GM19099 (cell line): ENCODE measurements around the gene RRM2.

Experiments
- POLR2A ChIP-seq: IDR thresholded peaks from 3 replicates; pipeline ENCODE4 v1.6.1; 2011; ENCODE audit warnings: low read depth; ENCODE audit not compliant: insufficient read length; ENCODE audit errors: extremely low read depth

The RRM2 gene

GRCh38 chr2:10122500-10123280 is at the start of gene RRM2:
TSS of gene RRM2 (plus strand) at chr2:10122739. CDS start at chr2:10122799, 60 bp downstream.
- peak; percentile 99 for TF ChIP-seq POLR2A

DNA sequence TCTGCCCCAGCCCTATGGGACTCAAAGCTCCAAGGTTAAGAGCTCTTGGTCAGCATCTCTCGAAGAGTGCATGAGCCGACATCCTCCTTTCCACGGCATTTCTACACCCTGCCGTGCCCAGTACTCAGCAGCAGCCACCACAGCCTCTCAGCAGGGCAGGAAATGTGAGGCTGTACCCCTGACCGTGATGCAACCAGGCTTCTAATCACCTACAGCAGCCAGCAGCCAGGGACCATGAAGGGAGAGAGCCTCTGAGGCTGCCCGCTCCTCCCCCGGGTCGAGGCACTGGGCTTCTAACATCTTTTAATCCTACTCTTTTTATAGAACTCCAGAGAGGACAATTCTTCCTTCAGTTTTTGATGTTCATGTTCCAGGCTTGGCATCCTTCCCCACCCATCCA is 48.8 kb upstream of the RRM2 start:
- no peak for TF ChIP-seq POLR2A

DNA sequence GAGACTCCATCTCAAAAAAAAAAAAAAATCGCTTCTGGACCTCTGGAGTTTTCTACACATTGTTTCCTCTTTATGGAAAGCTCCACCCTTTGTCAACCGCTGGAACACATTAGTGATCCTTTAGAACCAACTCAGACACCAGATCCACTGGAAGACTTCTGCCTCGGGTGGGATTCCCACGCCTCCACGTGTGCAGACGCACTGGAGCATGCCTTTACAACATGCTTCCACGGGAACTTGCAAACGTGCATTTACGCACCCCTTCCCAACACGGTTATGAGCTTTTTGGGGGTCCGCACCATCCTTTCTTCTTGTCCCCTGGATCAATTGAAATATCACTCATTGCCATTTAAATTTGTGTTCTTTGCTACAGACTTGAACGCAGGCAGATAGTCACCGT is 47.4 kb upstream of the RRM2 start:
- no peak for TF ChIP-seq POLR2A

GRCh38 chr2:10075571-10076209 is 46.8 kb upstream of the RRM2 start:
- TF ChIP-seq POLR2A: no peak

DNA sequence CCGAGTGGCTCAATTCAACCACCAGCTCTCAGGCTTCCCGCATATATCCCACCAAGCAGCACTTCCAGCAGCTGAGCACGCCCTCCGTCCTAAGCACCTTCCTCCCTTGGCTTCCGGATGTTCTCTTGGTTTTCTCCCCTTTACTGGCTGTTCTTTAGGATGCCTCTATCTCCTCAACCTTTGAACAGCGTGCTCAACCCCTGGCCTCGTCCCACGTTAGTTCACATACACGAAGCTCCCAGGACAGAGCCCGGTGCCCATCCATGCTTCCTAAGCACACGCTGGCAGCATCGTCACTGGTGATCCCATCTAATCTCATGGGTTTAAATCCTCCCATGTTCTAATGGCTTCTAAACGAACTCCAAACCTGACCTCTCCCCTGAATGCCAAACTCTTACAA is 46.0 kb upstream of the RRM2 start:
- TF ChIP-seq POLR2A: no peak

DNA sequence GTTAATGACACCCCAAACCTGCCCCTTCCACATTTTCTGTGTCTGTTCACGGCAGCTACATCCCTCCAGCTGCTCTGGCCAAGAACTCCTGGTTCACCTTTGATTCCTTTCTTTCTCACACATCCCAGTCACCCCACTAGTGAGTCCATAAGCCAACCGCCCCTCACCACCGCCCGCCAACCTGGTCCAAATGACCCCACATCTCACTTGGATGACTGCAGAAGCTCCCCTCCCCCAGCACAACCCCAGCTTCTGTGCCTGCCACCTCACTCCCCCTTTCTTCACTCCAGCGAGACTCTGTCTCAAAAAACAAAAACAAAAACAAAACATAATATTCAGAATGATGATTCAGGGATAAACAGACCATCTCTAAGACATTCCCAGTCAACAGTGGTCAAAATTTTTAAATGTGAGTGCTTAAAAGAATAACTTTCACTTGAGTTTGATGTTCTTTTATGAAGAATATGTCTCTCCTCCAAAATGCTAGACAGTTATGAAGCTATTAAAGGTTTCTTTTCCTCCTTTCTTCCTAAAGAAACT is 45.5 kb upstream of the RRM2 start:
- no peak for TF ChIP-seq POLR2A

DNA sequence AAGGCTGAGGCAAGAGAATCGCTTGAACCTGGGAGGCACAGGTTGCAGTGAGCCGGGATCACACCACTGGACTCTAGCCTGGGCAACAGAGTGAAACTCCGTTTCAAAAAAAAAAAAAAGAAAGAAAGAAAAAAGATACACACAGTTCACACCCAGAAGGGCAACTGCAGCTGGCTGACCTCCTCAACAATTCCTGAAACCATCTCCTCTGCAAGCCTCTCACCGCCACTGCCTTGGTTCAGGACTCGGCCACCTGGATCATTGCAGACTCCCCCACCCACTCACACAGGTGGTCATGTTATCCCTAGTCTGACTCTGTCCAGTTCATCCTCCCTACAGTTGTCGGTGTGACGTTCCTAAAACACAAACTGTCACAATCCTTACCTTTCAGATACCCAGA is 44.5 kb upstream of the RRM2 start:
- no peak for TF ChIP-seq POLR2A

- TF ChIP-seq POLR2A: no peak
These were observed 43.8 kb upstream of the RRM2 start for GRCh38 chr2:10078704-10079265.

DNA sequence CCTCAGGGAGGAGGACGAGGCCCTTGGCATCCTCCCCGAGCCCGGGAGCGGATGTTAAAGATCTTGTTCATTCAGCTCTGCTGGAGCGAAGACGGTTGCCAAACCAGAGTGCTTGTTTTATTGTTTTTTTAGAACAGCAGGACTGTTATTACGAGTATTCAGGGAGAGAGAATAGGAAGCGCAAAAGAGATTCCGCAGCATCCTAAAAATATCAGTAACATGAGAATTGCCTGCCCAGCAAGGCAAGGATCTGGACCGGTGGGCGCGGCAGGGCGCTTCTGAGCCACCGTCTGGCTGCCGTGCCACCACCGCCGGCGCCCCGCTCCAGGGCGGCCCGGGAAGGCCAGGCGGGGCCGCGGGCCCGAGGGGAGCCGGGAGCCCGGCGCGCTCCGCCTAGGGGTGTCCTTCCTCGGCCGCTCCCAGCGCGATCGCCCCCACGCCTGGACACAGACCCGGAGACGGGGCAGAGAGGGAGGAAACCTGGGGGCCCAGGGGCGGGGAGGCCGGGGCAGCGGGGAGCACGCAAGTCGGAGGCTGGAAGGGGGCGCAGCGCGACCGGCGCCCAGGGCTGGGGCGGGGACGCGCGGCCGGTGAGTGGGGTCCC is 43.2 kb upstream of the RRM2 start:
- no peak for TF ChIP-seq POLR2A

GRCh38 chr2:10079870-10080535 is 42.5 kb upstream of the RRM2 start, which contains the start of gene CYS1:
TSS of gene CYS1 (minus strand) at chr2:10080411. CDS start at chr2:10080223, 188 bp downstream.
- TF ChIP-seq POLR2A: peak; percentile 45

DNA sequence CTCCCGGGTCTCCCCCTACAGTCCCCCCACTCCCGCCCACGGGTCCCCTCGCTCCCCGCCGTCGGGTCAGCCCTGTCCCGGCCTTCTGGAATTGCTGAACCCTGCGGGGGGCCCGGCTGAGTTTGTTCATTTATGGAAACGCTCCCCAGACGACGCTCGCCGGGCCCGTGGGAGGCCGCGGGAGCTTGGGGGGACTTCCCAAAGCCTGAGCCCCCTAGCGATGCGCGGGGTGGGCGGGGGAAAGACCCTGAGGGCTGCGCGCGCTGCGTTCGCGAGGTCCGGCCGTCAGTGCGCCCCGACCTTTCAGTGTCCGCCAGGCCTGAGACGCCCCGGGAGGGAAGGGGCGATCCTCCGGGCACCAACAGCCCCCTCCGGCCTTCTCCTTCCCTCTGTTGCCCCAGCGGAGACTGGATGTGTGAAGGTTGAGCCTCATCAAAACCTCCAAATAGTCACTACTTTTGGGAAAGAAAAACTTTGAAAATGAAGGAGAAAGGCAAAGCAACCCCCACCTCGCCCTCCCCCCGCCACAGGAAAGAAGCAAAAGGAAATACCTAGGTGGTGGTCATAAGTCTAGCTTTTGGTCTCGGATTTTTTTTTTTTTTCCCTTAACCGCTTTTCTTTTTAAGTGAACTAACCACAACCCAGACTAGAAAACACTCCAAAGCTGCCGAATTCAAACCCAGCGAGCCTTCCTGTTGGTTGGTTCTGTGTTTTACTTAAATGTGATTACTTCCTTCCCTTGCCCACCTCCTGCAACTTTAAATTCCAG is 41.8 kb upstream of the RRM2 start:
- peak; percentile 61 for TF ChIP-seq POLR2A

GRCh38 chr2:10083046-10083445 is 39.5 kb upstream of the RRM2 start:
- no peak for TF ChIP-seq POLR2A

DNA sequence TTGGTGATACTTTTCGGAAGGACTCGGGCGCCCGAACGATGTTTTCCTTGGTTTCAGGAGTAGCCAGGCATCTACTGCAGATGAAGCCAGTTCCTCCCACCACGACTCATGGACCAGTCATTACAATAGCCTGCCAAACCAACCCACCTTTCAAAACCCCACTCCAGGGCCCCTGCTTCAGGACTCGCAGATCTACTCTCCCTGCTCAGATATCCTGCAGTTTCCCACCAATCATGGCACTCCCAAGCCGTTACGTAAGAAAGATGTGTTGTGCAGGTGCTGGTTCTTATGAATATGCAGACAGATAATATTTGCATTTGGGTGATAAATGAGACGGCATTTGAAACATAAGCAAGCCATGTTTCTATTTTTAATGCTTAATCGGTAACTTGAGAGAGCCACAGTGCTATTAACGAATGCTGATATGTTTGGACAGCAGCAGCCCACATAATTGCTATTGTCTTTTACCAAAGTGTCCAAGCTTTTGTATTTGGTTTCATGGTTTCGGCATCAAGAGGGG is 38.8 kb upstream of the RRM2 start:
- peak; percentile 80 for TF ChIP-seq POLR2A
